MCF 10A (cell line): ENCODE measurements around the gene SCYGR4. TPM values are rescaled to one million over a fixed set of nuclear protein-coding genes. Genes with fewer than 3 reads are reported as not detected.

Experiments used
- BruUV-seq: library from RNA; stranded (reverse); fragments of 400-500 nt; replicated peaks from 2 replicates; lab custom pipeline; 2021; lab: Mats Ljungman, UMichigan
- CTCF ChIA-PET: fragments of 300-600 bp; sonication (Branson Sonifier 250); formaldehyde crosslinking; extraction: SDS; loops from one replicate; lab custom pipeline; 2021; ENCODE audit warnings: antibody characterized with exemption, inconsistent platforms; lab: Yijun Ruan, JAX
- POLR2A ChIA-PET: fragments of 300-600, 350-650 bp; sonication (Branson Sonifier 250); formaldehyde crosslinking; extraction: SDS; loops from one replicate; lab custom pipeline; 2020; ENCODE audit warnings: antibody characterized with exemption, inconsistent platforms; lab: Yijun Ruan, JAX
- DNase-seq: peaks from one replicate; pipeline ENCODE4 v3.0.0-alpha.2; 2018; ENCODE audit not compliant: unreplicated experiment
- H3K27ac Mint-ChIP-seq: one replicate; pipeline ENCODE4 v1.8.0; 2022; ENCODE audit warnings: mild to moderate bottlenecking, low read depth, mixed read lengths; ENCODE audit not compliant: unreplicated experiment
- H3K27me3 Mint-ChIP-seq: one replicate; pipeline ENCODE4 v1.8.0; 2022; ENCODE audit warnings: mixed read lengths; ENCODE audit not compliant: insufficient read depth, unreplicated experiment
- H3K36me3 Mint-ChIP-seq: one replicate; pipeline ENCODE4 v1.8.0; 2022; ENCODE audit warnings: mild to moderate bottlenecking, moderate library complexity, mixed read lengths; ENCODE audit not compliant: insufficient read depth, unreplicated experiment
- H3K4me1 Mint-ChIP-seq: one replicate; pipeline ENCODE4 v1.8.0; 2022; ENCODE audit warnings: mixed read lengths; ENCODE audit not compliant: insufficient read depth, unreplicated experiment
- H3K4me3 Mint-ChIP-seq: one replicate; pipeline ENCODE4 v1.8.0; 2022; ENCODE audit warnings: mild to moderate bottlenecking, moderate library complexity, mixed read lengths; ENCODE audit not compliant: unreplicated experiment
- H3K9me3 Mint-ChIP-seq: one replicate; pipeline ENCODE4 v1.8.0; 2022; ENCODE audit warnings: mixed read lengths; ENCODE audit not compliant: unreplicated experiment
- CTCF ChIP-seq: fragments of 200-600 bp; IDR thresholded peaks from one replicate; pipeline ENCODE4 v1.8.0; 2022; ENCODE audit warnings: antibody characterized with exemption, mild to moderate bottlenecking; ENCODE audit not compliant: unreplicated experiment
- intact Hi-C: fragments of 100-400 bp; cut with micrococcal nuclease; formaldehyde crosslinking; loops from 2 replicates; pipeline ENCODE4 v1.14.1; 2022
- total RNA-seq: library from RNA; stranded (reverse); gene quantifications from 2 replicates; pipeline ENCODE4 v1.2.3, GENCODE V29; 2022

The SCYGR4 gene
- total RNA-seq, 1 experiment from 2014 or later: not detected

- POLR2A ChIA-PET: no interaction called here
- Mint-ChIP-seq H3K4me3 (no peak overlapping the region), H3K27ac (no peak overlapping the region), H3K36me3 (no peaks in the 10 kb centered on the region), H3K4me1 (no peaks in the 10 kb centered on the region), H3K9me3 (no peaks in the 10 kb centered on the region), H3K27me3 (no peaks in the 10 kb centered on the region)
- intact Hi-C loops: no loop called here
- BruUV-seq: no TSS peak
- CTCF ChIA-PET: no interaction called here
- DNase-seq: no peak
- no peak for TF ChIP-seq CTCF
Observed at GRCh38 chr2:227607941-227608340, 9.4 kb upstream of the SCYGR4 start.

GRCh38 chr2:227608561-227609338 is 8.5 kb upstream of the SCYGR4 start:
- Mint-ChIP-seq H3K27ac (no peak overlapping the region), H3K27me3 (no peaks in the 10 kb centered on the region), H3K4me3 (no peak overlapping the region), H3K36me3 (no peaks in the 10 kb centered on the region), H3K4me1 (no peaks in the 10 kb centered on the region), H3K9me3 (no peaks in the 10 kb centered on the region)
- ChIA-PET POLR2A (interaction anchor here (0.7 kb wide), 2 partner anchors 162 to 623 kb away, joined by 3 to 4 read pairs; no protein-coding TSS in a partner anchor), CTCF (interaction anchor here (0.6 to 0.9 kb wide), 3 partner anchors 20 to 654 kb away, joined by 3 to 4 read pairs (median 3); no protein-coding TSS in a partner anchor)
- no peak for DNase-seq
- no peak for TF ChIP-seq CTCF
- BruUV-seq: no TSS peak
- intact Hi-C loops: no loop called here

DNA sequence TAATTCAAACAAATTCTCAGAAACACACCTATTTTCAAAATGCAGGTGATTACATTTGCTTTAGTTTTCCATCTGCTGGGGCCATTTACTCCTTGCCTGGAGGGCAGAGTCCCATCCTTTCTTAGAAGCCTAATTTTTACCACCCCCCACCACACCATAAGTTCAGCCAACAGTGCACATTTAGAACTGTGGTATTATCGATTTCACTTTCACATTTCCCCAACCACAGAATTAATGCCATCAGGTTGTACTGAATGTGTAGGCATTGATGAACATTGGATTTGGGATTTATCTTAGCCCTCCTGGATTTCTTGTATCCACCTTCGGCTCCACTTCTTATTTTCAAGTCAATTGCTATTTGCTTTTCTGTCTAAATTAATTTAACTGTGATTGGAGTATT is 7.2 kb upstream of the SCYGR4 start:
- Mint-ChIP-seq H3K9me3 (no peaks in the 10 kb centered on the region), H3K27me3 (no peaks in the 10 kb centered on the region), H3K4me3 (no peak overlapping the region), H3K36me3 (no peaks in the 10 kb centered on the region), H3K27ac (no peak overlapping the region), H3K4me1 (no peaks in the 10 kb centered on the region)
- intact Hi-C loops: no loop called here
- POLR2A ChIA-PET: no interaction called here
- CTCF ChIA-PET: no interaction called here
- no peak for DNase-seq
- BruUV-seq: no TSS peak
- no peak for TF ChIP-seq CTCF

DNA sequence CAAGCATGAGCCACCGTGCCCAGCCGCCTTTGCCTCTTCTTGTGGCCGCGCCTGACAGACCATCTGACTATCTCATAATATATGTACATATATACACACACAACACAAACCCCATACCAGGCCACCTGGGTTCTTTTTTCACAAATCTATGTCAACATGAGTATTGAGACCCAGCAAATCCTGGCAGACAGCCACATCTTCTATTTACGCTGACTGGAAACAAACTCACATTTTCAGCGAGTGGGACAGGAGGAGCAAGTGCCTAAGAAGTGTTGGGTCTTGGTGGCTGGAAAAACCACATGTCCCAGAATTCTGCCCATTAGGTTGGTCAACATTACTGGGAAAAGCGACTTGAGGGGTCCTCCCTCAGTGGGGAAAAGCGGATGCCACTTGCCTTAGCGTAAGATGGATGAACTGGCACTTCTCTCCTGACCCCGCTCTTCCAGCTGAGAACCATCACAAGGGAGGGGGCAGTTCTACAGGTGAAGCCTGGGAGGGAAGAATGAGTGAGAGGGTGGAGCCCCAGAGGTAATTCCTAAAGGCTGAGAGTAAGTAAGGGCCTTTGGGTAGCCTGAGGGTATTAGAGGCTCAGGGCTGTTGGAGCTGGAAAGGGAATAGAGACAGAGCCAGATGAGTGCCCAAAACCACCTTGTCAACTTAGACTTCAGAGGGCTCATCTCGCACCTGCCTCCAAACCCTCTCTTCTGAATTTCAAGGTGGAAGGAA is 4.6 kb upstream of the SCYGR4 start:
- ChIA-PET CTCF (no interaction called here), POLR2A (no interaction called here)
- Mint-ChIP-seq H3K9me3 (no peaks in the 10 kb centered on the region), H3K4me3 (no peak overlapping the region), H3K27me3 (peaks cover 16% of the 10 kb centered on the region), H3K4me1 (no peaks in the 10 kb centered on the region), H3K27ac (no peak overlapping the region), H3K36me3 (no peaks in the 10 kb centered on the region)
- DNase-seq: no peak
- no peak for TF ChIP-seq CTCF
- no TSS peak for BruUV-seq
- intact Hi-C loops: no loop called here
